ENCODE measurements around the gene RHO.

GRCh38 chr3:129565902-129566301 lies 37.5 kb downstream of the RHO start:
- TF ChIP-seq, protein P1, sequence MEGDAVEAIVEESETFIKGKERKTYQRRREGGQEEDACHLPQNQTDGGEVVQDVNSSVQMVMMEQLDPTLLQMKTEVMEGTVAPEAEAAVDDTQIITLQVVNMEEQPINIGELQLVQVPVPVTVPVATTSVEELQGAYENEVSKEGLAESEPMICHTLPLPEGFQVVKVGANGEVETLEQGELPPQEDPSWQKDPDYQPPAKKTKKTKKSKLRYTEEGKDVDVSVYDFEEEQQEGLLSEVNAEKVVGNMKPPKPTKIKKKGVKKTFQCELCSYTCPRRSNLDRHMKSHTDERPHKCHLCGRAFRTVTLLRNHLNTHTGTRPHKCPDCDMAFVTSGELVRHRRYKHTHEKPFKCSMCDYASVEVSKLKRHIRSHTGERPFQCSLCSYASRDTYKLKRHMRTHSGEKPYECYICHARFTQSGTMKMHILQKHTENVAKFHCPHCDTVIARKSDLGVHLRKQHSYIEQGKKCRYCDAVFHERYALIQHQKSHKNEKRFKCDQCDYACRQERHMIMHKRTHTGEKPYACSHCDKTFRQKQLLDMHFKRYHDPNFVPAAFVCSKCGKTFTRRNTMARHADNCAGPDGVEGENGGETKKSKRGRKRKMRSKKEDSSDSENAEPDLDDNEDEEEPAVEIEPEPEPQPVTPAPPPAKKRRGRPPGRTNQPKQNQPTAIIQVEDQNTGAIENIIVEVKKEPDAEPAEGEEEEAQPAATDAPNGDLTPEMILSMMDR (conservative IDR thresholded peaks at IDR 0.05; ENCODE audit: low read depth, low read length), result no peak
- TF ChIP-seq EZH2phosphoT487 (IDR thresholded peaks at IDR 0.05; ENCODE audit: borderline replicate concordance, low read length), result no peak

All from PC-3 (cell line).